Stomach (tissue), 9 donors: Measurements from ENCODE around the gene UMAD1. TPM values are rescaled to one million over a fixed set of nuclear protein-coding genes. Genes with fewer than 3 reads are reported as not detected.

Experiments used
- DNase-seq, 2 donors: peaks; one replicate each; pipeline versions ENCODE4 v3.0.0 to v3.0.0-alpha.2; 2013 to 2019
- H3K27ac ChIP-seq, 5 donors: fragments of 200-600 bp in 4 of 5; sonication (generic) in 4 of 5; one replicate each; pipeline ENCODE4 v1.5.1; 2013 to 2019; ENCODE audit warnings: mild to moderate bottlenecking in 1 of 5, moderate library complexity in 1 of 5
- H3K27me3 ChIP-seq, 3 donors: fragments of 200-600 bp; sonication (generic); one replicate each; pipeline ENCODE4 v1.5.1; 2017 to 2019; ENCODE audit warnings: mixed run types in 1 of 3
- H3K36me3 ChIP-seq, 4 donors: fragments of 200-600 bp; sonication (generic); 1 replicate in 3 of 4; 2 replicates in 1 of 4; pipeline ENCODE4 v1.5.1; 2016 to 2019
- H3K4me1 ChIP-seq, 4 donors: fragments of 200-600 bp; sonication (generic); one replicate each; pipeline ENCODE4 v1.5.1; 2016 to 2019
- H3K4me3 ChIP-seq, 4 donors: fragments of 200-600 bp; sonication (generic) in 3 of 4; one replicate each; pipeline ENCODE4 v1.5.1; 2016 to 2019; ENCODE audit warnings: mild to moderate bottlenecking in 1 of 4
- H3K9me3 ChIP-seq, 4 donors: fragments of 200-600 bp; sonication (generic); one replicate each; pipeline ENCODE4 v1.5.1; 2016 to 2019
- CTCF ChIP-seq, 7 experiments: fragments of 450-650 bp in 4 of 7; fragments of 200-600 bp in 3 of 7; sonication (generic) in 3 of 7; IDR thresholded peaks; one replicate each; pipeline ENCODE4 v1.5.1; 2016 to 2019; ENCODE audit warnings: antibody characterized with exemption in 7 of 7, control low read depth in 2 of 7, mild to moderate bottlenecking in 1 of 7
- EP300 ChIP-seq: sonication (generic); formaldehyde crosslinking; IDR thresholded peaks from one replicate; pipeline ENCODE4 v1.6.1; 2017; ENCODE audit warnings: antibody characterized with exemption
- POLR2A ChIP-seq, 4 donors: fragments of 450-650 bp; IDR thresholded peaks; one replicate each; pipeline ENCODE4 v1.6.1; 2016; ENCODE audit warnings: antibody characterized with exemption in 4 of 4, control low read depth in 2 of 4, mild to moderate bottlenecking in 1 of 4, moderate library complexity in 1 of 4
- POLR2AphosphoS5 ChIP-seq, 3 donors: sonication (generic); formaldehyde crosslinking; IDR thresholded peaks; one replicate each; pipeline ENCODE4 v1.6.1; 2016; ENCODE audit warnings: antibody characterized with exemption in 3 of 3
- WGBS, 5 donors: extraction: QIAGEN DNeasy Blood & Tissue Kit in 3 of 5; methylation state at CpG; one replicate each; pipeline versions ENCODE4 v1.1.5 to v1.1.7; 2013 to 2018; 5-methylcytosine and 5-hydroxymethylcytosine counted together
- intact Hi-C: fragments of 100-400 bp; cut with DNase I; formaldehyde crosslinking; loops from one replicate; pipeline ENCODE4 v1.15.1; 2023; ENCODE audit warnings: low total_unique reads
- polyA plus RNA-seq, 3 donors: library from polyadenylated mRNA; stranded (reverse); fragments of 200-250 nt; gene quantifications; one replicate each; pipeline ENCODE4 v1.2.3, GENCODE V29; 2013
- total RNA-seq, 5 donors: library from RNA; depleted of rRNA; stranded (reverse); fragments of >200 nt; gene quantifications; one replicate each; pipeline versions ENCODE4 v1.1.0 to v1.2.3, GENCODE V29; 2014 to 2016
- donor health status: healthy with polysubstance abuse.
- donor health status: Bipolar disorder and iron deficiency.
- donor health status: healthy.

UMAD1 gene
- total and polyA plus RNA-seq, 8 donors, result 7.8 to 175 (median 30.1) TPM

GRCh38 chr7:7641129-7641663 is 644 bp downstream of the UMAD1 start:
- DNase-seq, result no peak
- intact Hi-C loops, result no loop called here
- Histone ChIP-seq H3K4me1 (peaks cover 11 to 33% (median 28%) of the 10 kb centered on the region in 4 donors), H3K9me3 (no peaks in the 10 kb centered on the region), H3K36me3 (peaks cover 0 to 13% (median 9%) of the 10 kb centered on the region in 4 donors), H3K4me3 (peak overlapping the region; percentile 71 to 84 (median 77)), H3K27ac (peak overlapping the region; percentile 92 to 96 (median 95)), H3K27me3 (no peaks in the 10 kb centered on the region)
- TF ChIP-seq POLR2A (IDR thresholded peaks at IDR 0.05), result no peak
- TF ChIP-seq EP300, result no peak
- TF ChIP-seq CTCF (IDR thresholded peaks at IDR 0.05), result no peak
- TF ChIP-seq POLR2AphosphoS5 (IDR thresholded peaks at IDR 0.05), result no peak
- 3 to 6% (median 4%) methylated on average over 22 of the region's 22 CpGs for WGBS, 5 donors

- peaks cover 0 to 4% (median 2%) of the 10 kb centered on the region in 4 donors for H3K36me3 ChIP-seq
- H3K4me3 ChIP-seq, result peak overlapping the region; percentile 71 to 84 (median 77)
- DNase-seq, result peak; percentile 75 to 81
- peaks cover 11 to 33% (median 28%) of the 10 kb centered on the region in 4 donors for H3K4me1 ChIP-seq
- no peaks in the 10 kb centered on the region for H3K9me3 ChIP-seq
- intact Hi-C loops, result no loop called here
- WGBS, 5 donors, result 35 to 71% (median 42%) methylated on average over 6 of the region's 6 CpGs
- no peaks in the 10 kb centered on the region for H3K27me3 ChIP-seq
- H3K27ac ChIP-seq, result peak overlapping the region; percentile 37 to 96 (median 95)
- TF ChIP-seq CTCF (IDR thresholded peaks at IDR 0.05) (no peak), POLR2AphosphoS5 (IDR thresholded peaks at IDR 0.05) (peak in 2 of 3 donors; percentile 73 to 79), POLR2A (IDR thresholded peaks at IDR 0.05) (no peak), EP300 (no peak)
These were observed 1.5 kb downstream of the UMAD1 start for GRCh38 chr7:7642081-7642480.

- TF ChIP-seq EP300 (no peak), CTCF (IDR thresholded peaks at IDR 0.05) (no peak), POLR2A (IDR thresholded peaks at IDR 0.05) (no peak), POLR2AphosphoS5 (IDR thresholded peaks at IDR 0.05) (no peak)
- no peaks in the 10 kb centered on the region for H3K9me3 ChIP-seq
- 64 to 81% (median 78%) methylated on average over 5 to 6 of the region's 6 CpGs for WGBS, 5 donors
- no peaks in the 10 kb centered on the region for H3K36me3 ChIP-seq
- H3K27ac ChIP-seq, result no peak overlapping the region
- H3K4me1 ChIP-seq, result peaks cover 0 to 44% (median 11%) of the 10 kb centered on the region in 4 donors
- H3K27me3 ChIP-seq, result no peaks in the 10 kb centered on the region
- H3K4me3 ChIP-seq, result no peak overlapping the region
- intact Hi-C loops, result no loop called here
- no peak for DNase-seq
These were observed 7.0 kb downstream of the UMAD1 start for GRCh38 chr7:7647495-7648036.

- no peak for TF ChIP-seq POLR2AphosphoS5 (IDR thresholded peaks at IDR 0.05)
- TF ChIP-seq POLR2A (IDR thresholded peaks at IDR 0.05), result no peak
- no peak for TF ChIP-seq EP300
- no peak for TF ChIP-seq CTCF (IDR thresholded peaks at IDR 0.05)
- H3K36me3 ChIP-seq, result no peaks in the 10 kb centered on the region
- intact Hi-C loops, result no loop called here
- no peak overlapping the region for H3K27ac ChIP-seq
- peaks cover 0 to 52% (median 7%) of the 10 kb centered on the region in 4 donors for H3K4me1 ChIP-seq
- no peak for DNase-seq
- H3K27me3 ChIP-seq, result no peaks in the 10 kb centered on the region
- no peak overlapping the region for H3K4me3 ChIP-seq
- H3K9me3 ChIP-seq, result no peaks in the 10 kb centered on the region
- 65 to 94% (median 91%) methylated on average over 2 of the region's 2 CpGs for WGBS, 5 donors
These were observed 10.2 kb downstream of the UMAD1 start for GRCh38 chr7:7650682-7651206.
